SK-N-SH (cell line): ENCODE results near the gene VPS8. TPM values are rescaled to one million over a fixed set of nuclear protein-coding genes. Genes with fewer than 3 reads are reported as not detected.

Experiments used
- CTCF ChIA-PET: fragments of 300-600, 350-600 bp; formaldehyde crosslinking; extraction: SDS; loops from one replicate; lab custom pipeline; 2021; lab: Yijun Ruan, JAX
- POLR2A ChIA-PET: fragments of 350-600 bp; sonication (Branson Sonifier 250); formaldehyde crosslinking; extraction: SDS; loops from one replicate; lab custom pipeline; 2020; ENCODE audit warnings: antibody characterized with exemption, inconsistent platforms; lab: Yijun Ruan, JAX
- DNase-seq: peaks from one replicate; pipeline ENCODE4 v3.0.0; 2012
- H2AFZ ChIP-seq: fragments of 200-600 bp; sonication (generic); 2 replicates; pipeline ENCODE4 v1.8.1; 2016; ENCODE audit warnings: antibody characterized with exemption, mild to moderate bottlenecking, low read depth
- H3F3A ChIP-seq: fragments of 200-600 bp; sonication (generic); replicated peaks from 2 replicates; pipeline ENCODE3; 2016; ENCODE audit warnings: antibody characterized with exemption, mild to moderate bottlenecking; ENCODE audit not compliant: insufficient read depth
- H3K27ac ChIP-seq, 2 experiments: fragments of 200-500 bp in 1 of 2; fragments of 200-600 bp in 1 of 2; sonication (Bioruptor generic) in 1 of 2; sonication (generic), shearing (Covaris generic) in 1 of 2; 2 replicates each; pipeline versions ENCODE4 v1.5.1 to v1.6.1; 2014 to 2016; ENCODE audit warnings: low read depth in 2 of 2, inconsistent platforms in 1 of 2, low read length in 1 of 2, mild to moderate bottlenecking in 1 of 2, mixed read lengths in 1 of 2
- H3K27me3 ChIP-seq: fragments of 200-600 bp; sonication (generic), shearing (Covaris generic); 2 replicates; pipeline ENCODE4 v1.6.1; 2016; ENCODE audit warnings: mixed run types; ENCODE audit not compliant: insufficient read depth
- H3K36me3 ChIP-seq, 2 experiments: fragments of 200-500 bp in 1 of 2; fragments of 200-600 bp in 1 of 2; sonication (Bioruptor generic) in 1 of 2; sonication (generic) in 1 of 2; replicated peaks in 1 of 2; 2 replicates each; pipeline versions ENCODE3 to v1.5.1; 2014 to 2016; ENCODE audit warnings: low read length in 1 of 2, mild to moderate bottlenecking in 1 of 2; ENCODE audit not compliant: insufficient read depth in 2 of 2, control insufficient read depth in 1 of 2
- H3K4me1 ChIP-seq, 2 experiments: fragments of 200-500 bp in 1 of 2; fragments of 200-600 bp in 1 of 2; sonication (Bioruptor generic) in 1 of 2; sonication (generic), shearing (Covaris generic) in 1 of 2; 2 replicates each; pipeline versions ENCODE4 v1.5.1 to v1.6.1; 2014 to 2016; ENCODE audit warnings: low read depth in 1 of 2, low read length in 1 of 2, mixed run types in 1 of 2; ENCODE audit not compliant: insufficient read depth in 2 of 2, control insufficient read depth in 1 of 2
- H3K4me2 ChIP-seq: fragments of 200-600 bp; sonication (generic), shearing (Covaris generic); 2 replicates; pipeline ENCODE4 v1.6.1; 2017; ENCODE audit warnings: mixed run types
- H3K4me3 ChIP-seq, 2 experiments: fragments of 200-500 bp in 1 of 2; fragments of 200-600 bp in 1 of 2; sonication (Bioruptor generic) in 1 of 2; sonication (generic), shearing (Covaris generic) in 1 of 2; 2 replicates each; pipeline versions ENCODE4 v1.5.1 to v1.8.1; 2014 to 2016; ENCODE audit warnings: low read depth in 2 of 2, inconsistent platforms in 1 of 2, low read length in 1 of 2, mild to moderate bottlenecking in 1 of 2, mixed read lengths in 1 of 2, moderate library complexity in 1 of 2
- H3K79me2 ChIP-seq: fragments of 200-600 bp; sonication (generic); 2 replicates; pipeline ENCODE4 v1.8.1; 2017; ENCODE audit warnings: mild to moderate bottlenecking; ENCODE audit not compliant: insufficient read depth
- H3K9ac ChIP-seq: fragments of 200-600 bp; sonication (generic); 2 replicates; pipeline ENCODE4 v1.6.1; 2017; ENCODE audit warnings: mixed run types
- H3K9me2 ChIP-seq: fragments of 200-600 bp; sonication (generic); 2 replicates; pipeline ENCODE4 v1.6.1; 2017; ENCODE audit warnings: mixed run types
- H3K9me3 ChIP-seq: fragments of 200-600 bp; sonication (generic); 2 replicates; pipeline ENCODE4 v1.6.1; 2017; ENCODE audit warnings: mixed run types, mild to moderate bottlenecking, moderate library complexity
- H4K20me1 ChIP-seq: fragments of 200-600 bp; sonication (generic); 2 replicates; pipeline ENCODE4 v1.6.1; 2017; ENCODE audit warnings: mild to moderate bottlenecking, mixed run types; ENCODE audit not compliant: insufficient read depth
- JUND ChIP-seq: IDR thresholded peaks from 2 replicates; pipeline ENCODE4 v1.4.0; 2012
- MXI1 ChIP-seq: IDR thresholded peaks from 2 replicates; pipeline ENCODE4 v1.6.1; 2012; ENCODE audit warnings: mild to moderate bottlenecking, low read depth, low read length, improper control_type of control experiment
- NFIC ChIP-seq: IDR thresholded peaks from 2 replicates; pipeline ENCODE4 v1.4.0; 2012; ENCODE audit warnings: borderline replicate concordance
- PBX3 ChIP-seq: IDR thresholded peaks from 2 replicates; pipeline ENCODE4; 2012
- RAD21 ChIP-seq: IDR thresholded peaks from 2 replicates; pipeline ENCODE4 v1.6.1; 2012; ENCODE audit warnings: mild to moderate bottlenecking, low read length
- REST ChIP-seq: IDR thresholded peaks from 2 replicates; pipeline ENCODE4 v1.6.1; 2012; ENCODE audit warnings: mild to moderate bottlenecking, low read depth, low read length, moderate library complexity
- RFX5 ChIP-seq: IDR thresholded peaks from 2 replicates; pipeline ENCODE4 v1.6.1; 2012; ENCODE audit warnings: mild to moderate bottlenecking, improper control_type of control experiment, low read length
- TCF12 ChIP-seq: IDR thresholded peaks from 2 replicates; pipeline ENCODE4 v1.4.0; 2012
- TEAD4 ChIP-seq: IDR thresholded peaks from 2 replicates; pipeline ENCODE4 v1.4.0; 2012; ENCODE audit warnings: mild to moderate bottlenecking, borderline replicate concordance; ENCODE audit not compliant: insufficient read depth
- USF2 ChIP-seq: fragments of 150-350 bp; IDR thresholded peaks from 2 replicates; pipeline ENCODE4 v1.6.1; 2017; ENCODE audit warnings: antibody characterized with exemption, low read length, low read depth, borderline replicate concordance
- YY1 ChIP-seq: IDR thresholded peaks from 2 replicates; pipeline ENCODE4 v1.4.0; 2012; ENCODE audit warnings: low read depth, mild to moderate bottlenecking
- ZBTB33 ChIP-seq: IDR thresholded peaks from 2 replicates; pipeline ENCODE4 v1.4.0; 2012; ENCODE audit warnings: low read depth, borderline replicate concordance
- WGBS: methylation state at CpG from one replicate; pipeline ENCODE4 v1.1.6; 2017; ENCODE audit warnings: low lambda C conversion rate; 5-methylcytosine and 5-hydroxymethylcytosine counted together
- polyA plus RNA-seq, 3 experiments: library from polyadenylated mRNA; depleted of rRNA; stranded (reverse); fragments of >200 nt; gene quantifications; 2 replicates each; pipeline ENCODE4 v1.2.3, GENCODE V29; 2012

Gene VPS8
- polyA plus RNA-seq, 1 of the 3 experiments (the other 2 are of a cell fraction) = 12.8 TPM

GRCh38 chr3:184946917-184947316, 135.0 kb downstream of the VPS8 start:
- H3K4me3 ChIP-seq = no peak overlapping the region
- no peaks in the 10 kb centered on the region for H3F3A ChIP-seq
- H3K4me2 ChIP-seq = no peak overlapping the region
- no peak for TF ChIP-seq USF2
- no peak for TF ChIP-seq NFIC
- no peak for TF ChIP-seq YY1
- TF ChIP-seq RFX5 = no peak
- no peak for TF ChIP-seq REST
- TF ChIP-seq MXI1 = no peak
- no peak for TF ChIP-seq TCF12
- no peak for TF ChIP-seq JUND
- no peak for TF ChIP-seq PBX3
- TF ChIP-seq TEAD4 = no peak
- no peak for TF ChIP-seq ZBTB33
- TF ChIP-seq RAD21 = no peak
- no peak overlapping the region for H3K27ac ChIP-seq
- H2AFZ ChIP-seq = no peak overlapping the region
- H4K20me1 ChIP-seq = no peaks in the 10 kb centered on the region
- H3K27me3 ChIP-seq = no peaks in the 10 kb centered on the region
- no peaks in the 10 kb centered on the region for H3K9me3 ChIP-seq
- H3K4me1 ChIP-seq = no peaks in the 10 kb centered on the region; a peak in 1 of 4 replicates
- 96% methylated on average over 3 of the region's 3 CpGs for WGBS
- DNase-seq = no peak
- no peak overlapping the region for H3K9ac ChIP-seq
- H3K79me2 ChIP-seq = no peaks in the 10 kb centered on the region
- ChIA-PET POLR2A (no interaction called here), CTCF (interaction anchor here (0.7 kb wide), 1 partner anchor 9 kb away, joined by 3 read pairs; no protein-coding TSS in a partner anchor)
- peaks cover 0 to 10% of the 10 kb centered on the region in 2 experiments for H3K36me3 ChIP-seq
- H3K9me2 ChIP-seq = no peaks in the 10 kb centered on the region
